HepG2 (cell line): ENCODE measurements around the gene STYX. TPM values are rescaled to one million over a fixed set of nuclear protein-coding genes. Genes with fewer than 3 reads are reported as not detected.

Source experiments
- ATAC-seq: fragments of 200-7000 bp; cut with Tn5 transposase; 3 replicates; pipeline ENCODE4 v1.9.1; 2020; ENCODE audit warnings: mild to moderate bottlenecking, moderate library complexity
- BruUV-seq: library from RNA; stranded (reverse); fragments of 400-500 nt; replicated peaks from 2 replicates; lab custom pipeline; 2021; lab: Mats Ljungman, UMichigan
- CTCF ChIA-PET: fragments of 300-600 bp; formaldehyde crosslinking; extraction: SDS; loops from one replicate; lab custom pipeline; 2021; ENCODE audit warnings: low total read pairs, inconsistent platforms, low intra/inter-chr PET ratio; lab: Yijun Ruan, JAX
- POLR2A ChIA-PET: fragments of 350-600 bp; sonication (Branson Sonifier 250); formaldehyde crosslinking; loops from one replicate; lab custom pipeline; 2020; ENCODE audit warnings: antibody characterized with exemption, inconsistent platforms; lab: Yijun Ruan, JAX
- DNase-seq: peaks from one replicate; pipeline ENCODE4 v3.0.0-alpha.2; 2015; ENCODE audit warnings: low spot score
- FAIRE-seq: peaks from 3 replicates; lab custom pipeline; 2011; peaks lifted over from hg19 to GRCh38; lab: Jason Lieb, UNC
- H2AFZ ChIP-seq: one replicate; pipeline ENCODE4 v1.6.1; 2011; ENCODE audit warnings: low read length, inconsistent platforms
- H3K27ac ChIP-seq: fragments of 300-600 bp; 3 replicates; pipeline ENCODE4 v1.8.0; 2011; ENCODE audit warnings: mixed run types, mild to moderate bottlenecking, mixed read lengths, low read length, inconsistent platforms; ENCODE audit not compliant: insufficient read depth; ENCODE audit errors: extremely low read length
- H3K27me3 ChIP-seq, 2 experiments: fragments of 200-600 bp in 1 of 2; 2 replicates in 1 of 2; 3 replicates in 1 of 2; pipeline versions ENCODE4 v1.6.0 to v1.8.0; 2011; ENCODE audit warnings: low read length in 2 of 2, mild to moderate bottlenecking in 2 of 2, moderate library complexity in 2 of 2, inconsistent platforms in 1 of 2; ENCODE audit not compliant: insufficient read depth in 2 of 2, control insufficient read depth in 1 of 2
- H3K36me3 ChIP-seq, 2 experiments: fragments of 200-600 bp in 1 of 2; replicated peaks in 1 of 2; 2 replicates in 1 of 2; 3 replicates in 1 of 2; pipeline versions ENCODE4 v1.5.1 to v1.8.0; 2011; ENCODE audit warnings: low read length in 2 of 2, inconsistent platforms in 1 of 2; ENCODE audit not compliant: insufficient read depth in 2 of 2, control insufficient read depth in 1 of 2
- H3K4me1 ChIP-seq: 2 replicates; pipeline ENCODE4 v1.5.1; 2012; ENCODE audit warnings: low read length, inconsistent platforms; ENCODE audit not compliant: insufficient read depth
- H3K4me2 ChIP-seq: 2 replicates; pipeline ENCODE4 v1.6.0; 2011; ENCODE audit warnings: low read depth, low read length, inconsistent platforms
- H3K4me3 ChIP-seq, 3 experiments: fragments of 200-600 bp in 1 of 3; sonication (generic), shearing (Covaris generic) in 1 of 3; replicated peaks in 1 of 3; 2 replicates each; pipeline ENCODE4 v1.5.1; 2011 to 2016; ENCODE audit warnings: low read length in 3 of 3, inconsistent platforms in 2 of 3, low read depth in 2 of 3, mild to moderate bottlenecking in 2 of 3, control low read depth in 1 of 3, mixed read lengths in 1 of 3; ENCODE audit not compliant: insufficient read depth in 1 of 3
- H3K79me2 ChIP-seq: one replicate; pipeline ENCODE4 v1.6.1; 2011; ENCODE audit warnings: low read length, inconsistent platforms; ENCODE audit not compliant: insufficient read depth
- H3K9ac ChIP-seq: 2 replicates; pipeline ENCODE4 v1.6.0; 2011; ENCODE audit warnings: mild to moderate bottlenecking, low read depth, low read length, inconsistent platforms; ENCODE audit not compliant: insufficient read depth
- H3K9me3 ChIP-seq: 2 replicates; pipeline ENCODE4 v1.5.1; 2012; ENCODE audit warnings: mild to moderate bottlenecking, low read length
- H4K20me1 ChIP-seq: 2 replicates; pipeline ENCODE4 v1.6.0; 2011; ENCODE audit warnings: inconsistent platforms, mild to moderate bottlenecking, low read length, moderate library complexity; ENCODE audit not compliant: insufficient read depth
- ATF7 ChIP-seq, 2 experiments: fragments of 450-650 bp in 1 of 2; sonication (generic) in 1 of 2; formaldehyde crosslinking in 1 of 2; IDR thresholded peaks; 2 replicates each; pipeline versions ENCODE4 v1.4.0 to v1.6.1; 2016 to 2020; ENCODE audit warnings: antibody characterized with exemption in 1 of 2, mild to moderate bottlenecking in 1 of 2, missing genetic modification reagents in 1 of 2
- CREB1 ChIP-seq, 2 experiments: fragments of 450-650 bp in 1 of 2; IDR thresholded peaks; 2 replicates each; pipeline ENCODE4 v1.6.1; 2016 to 2017; ENCODE audit warnings: control low read depth in 1 of 2, mild to moderate bottlenecking in 1 of 2, missing compliant biosample characterization in 1 of 2, missing genetic modification characterization in 1 of 2
- ZNF12 ChIP-seq: sonication (generic); formaldehyde crosslinking; IDR thresholded peaks from 2 replicates; pipeline ENCODE4 v1.5.0; 2020; ENCODE audit warnings: missing genetic modification reagents
- ZNF510 ChIP-seq: sonication (generic); formaldehyde crosslinking; IDR thresholded peaks from 2 replicates; pipeline ENCODE4 v1.4.0; 2020; ENCODE audit warnings: low read depth, mild to moderate bottlenecking, missing genetic modification reagents
- ZNF567 ChIP-seq: sonication (generic); formaldehyde crosslinking; IDR thresholded peaks from 2 replicates; pipeline ENCODE4 v1.8.1; 2023; ENCODE audit warnings: mild to moderate bottlenecking, missing genetic modification reagents, borderline replicate concordance
- ZNF619 ChIP-seq: sonication (generic); formaldehyde crosslinking; IDR thresholded peaks from 2 replicates; pipeline ENCODE4 v1.4.0; 2020; ENCODE audit warnings: mild to moderate bottlenecking, missing genetic modification reagents
- WGBS: methylation state at CpG from one replicate; pipeline ENCODE4 v1.1.6; 2017; ENCODE audit warnings: low lambda C conversion rate; 5-methylcytosine and 5-hydroxymethylcytosine counted together
- in situ Hi-C: cut with HindIII; loops from 2 replicates; pipeline ENCODE4 v1.10.0; 2017; ENCODE audit warnings: low pct_unique_long_range_greater_than_20kb; ENCODE audit not compliant: extremely low pct_ligation_motif_present
- intact Hi-C: fragments of 100-400 bp; cut with micrococcal nuclease; formaldehyde crosslinking; loops from one replicate; pipeline ENCODE4 v1.10.0; 2022; ENCODE audit not compliant: unreplicated experiment
- polyA plus RNA-seq, 8 experiments: library from polyadenylated mRNA; depleted of rRNA in 3 of 8; stranded (reverse) in 7 of 8; unstranded in 1 of 8; fragments of >200 nt; fragmentation: Illumina TruSeq in 4 of 8; extraction: Trizol in 4 of 8; gene quantifications; 2 replicates each; pipeline versions ENCODE4 v1.2.1 to v1.2.3, GENCODE V29; 2011 to 2016; ENCODE audit warnings: low read depth in 4 of 8, missing spikeins in 1 of 8, mixed read lengths in 1 of 8; ENCODE audit not compliant: insufficient read depth in 1 of 8
- total RNA-seq, 5 experiments: library from RNA; depleted of rRNA; stranded (reverse); fragments of >200 nt; fragmentation: Illumina TruSeq; extraction: Trizol; gene quantifications; 2 replicates each; pipeline ENCODE4 v1.2.3, GENCODE V29; 2016; ENCODE audit warnings: low read depth in 1 of 5
- TF ChIP-seq, protein P1 (sequence below): sonication (generic); formaldehyde crosslinking; conservative IDR thresholded peaks from 2 replicates; pipeline ENCODE4 v1.4.0; 2020; ENCODE audit warnings: mild to moderate bottlenecking, missing genetic modification reagents, moderate library complexity
- TF ChIP-seq, protein P2 (sequence below): sonication (generic); formaldehyde crosslinking; IDR thresholded peaks from 2 replicates; pipeline ENCODE4 v1.5.0; 2020; ENCODE audit warnings: mild to moderate bottlenecking, missing genetic modification reagents, moderate library complexity

STYX gene
- total and polyA plus RNA-seq, 2 of the 13 experiments (the other 11 are each of a cell fraction or from before 2014, with no cell fraction given) = 6.6 to 10.9 TPM

DNA sequence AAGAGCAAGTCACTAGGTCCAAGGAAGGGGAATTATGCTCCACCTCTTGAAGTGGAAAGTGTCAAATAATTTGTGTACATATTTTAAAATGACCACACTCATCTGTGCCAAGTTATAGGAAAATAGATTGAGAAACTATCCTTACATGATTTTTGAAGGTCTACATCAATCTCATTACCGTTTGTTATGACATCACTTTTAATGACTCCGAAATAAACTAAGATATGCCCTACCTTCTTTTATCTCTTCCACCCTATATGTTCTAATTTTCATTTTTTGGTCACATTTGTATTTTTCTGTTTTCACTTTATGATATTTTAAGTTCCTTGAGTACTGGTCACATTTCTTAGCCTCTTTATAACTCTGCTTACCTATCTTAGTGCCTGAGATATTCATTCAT lies 26.3 kb upstream of the STYX start:
- Histone ChIP-seq H3K27me3 (no peaks in the 10 kb centered on the region; a peak in 1 of 5 replicates), H3K36me3 (peaks cover 0 to under 1% of the 10 kb centered on the region in 2 experiments; a peak in 1 of 5 replicates), H3K79me2 (peaks cover 17% of the 10 kb centered on the region), H4K20me1 (no peaks in the 10 kb centered on the region; the same call in 1 of the 2 replicates), H3K4me3 (no peak overlapping the region), H3K9me3 (no peaks in the 10 kb centered on the region), H3K9ac (no peak overlapping the region), H3K4me1 (peaks cover 48% of the 10 kb centered on the region), H3K27ac (no peak overlapping the region), H2AFZ (no peak overlapping the region), H3K4me2 (no peak overlapping the region)
- ChIA-PET CTCF (no interaction called here), POLR2A (interaction anchor here (0.7 kb wide), 1 partner anchor 52 kb away, joined by 3 read pairs; no protein-coding TSS in a partner anchor)
- in situ Hi-C loops (no loop called here), intact Hi-C loops (no loop called here)
- BruUV-seq = no TSS peak
- 96% methylated on average over 2 of the region's 2 CpGs for WGBS
- TF ChIP-seq ZNF619 (CRISPR knock-in tag) (no peak), CREB1 (IDR thresholded peaks at IDR 0.05) (peak; percentile 15; the same call in 1 of the 2 replicates), CREB1 (CRISPR knock-in tag; IDR thresholded peaks at IDR 0.05) (no peak), ATF7 (IDR thresholded peaks at IDR 0.05) (peak; percentile 76), ATF7 (CRISPR knock-in tag; IDR thresholded peaks at IDR 0.05) (no peak)
- FAIRE-seq (no peak), DNase-seq (no peak), ATAC-seq (no peak)

GRCh38 chr14:52706286-52706685 lies 23.7 kb upstream of the STYX start:
- in situ Hi-C loops (no loop called here), intact Hi-C loops (loop anchor here (5.0 kb wide), 1 partner anchor 154 kb away; the partner anchor contains the start of genes GPR137C and TXNDC16)
- DNase-seq (no peak), ATAC-seq (no peak; the same call in 2 of the 3 replicates), FAIRE-seq (no peak)
- H3K9me3 ChIP-seq = no peaks in the 10 kb centered on the region
- WGBS = 73% methylated on average over 5 of the region's 5 CpGs
- peaks cover 41% of the 10 kb centered on the region for H3K79me2 ChIP-seq
- BruUV-seq = TSS peak; percentile 100
- H3K27ac ChIP-seq = peak overlapping the region; percentile 99
- H3K36me3 ChIP-seq = peaks cover 0 to 19% of the 10 kb centered on the region in 2 experiments; a peak in 2 of 5 replicates
- CTCF ChIA-PET = no interaction called here
- POLR2A ChIA-PET = interaction anchor here (0.8 to 2.8 kb wide), 4 partner anchors 9 to 85 kb away, joined by 3 to 26 read pairs (median 4); partner anchors contain the start of genes ERO1A and GNPNAT1
- no peaks in the 10 kb centered on the region; the same call in 1 of the 2 replicates for H4K20me1 ChIP-seq
- peak overlapping the region; percentile 84 for H3K4me2 ChIP-seq
- H2AFZ ChIP-seq = peak overlapping the region; percentile 85
- H3K9ac ChIP-seq = peak overlapping the region; percentile 89
- peak overlapping the region; percentile 85 to 94 (median 87) for H3K4me3 ChIP-seq
- H3K27me3 ChIP-seq = no peaks in the 10 kb centered on the region; a peak in 1 of 5 replicates
- peaks cover 49% of the 10 kb centered on the region for H3K4me1 ChIP-seq
- 0 out of 2 replicates have a peak, but pooled peaks have one; percentile 6 for TF ChIP-seq ZNF510
- TF ChIP-seq ZNF12 = no peak
- TF ChIP-seq, protein P1, sequence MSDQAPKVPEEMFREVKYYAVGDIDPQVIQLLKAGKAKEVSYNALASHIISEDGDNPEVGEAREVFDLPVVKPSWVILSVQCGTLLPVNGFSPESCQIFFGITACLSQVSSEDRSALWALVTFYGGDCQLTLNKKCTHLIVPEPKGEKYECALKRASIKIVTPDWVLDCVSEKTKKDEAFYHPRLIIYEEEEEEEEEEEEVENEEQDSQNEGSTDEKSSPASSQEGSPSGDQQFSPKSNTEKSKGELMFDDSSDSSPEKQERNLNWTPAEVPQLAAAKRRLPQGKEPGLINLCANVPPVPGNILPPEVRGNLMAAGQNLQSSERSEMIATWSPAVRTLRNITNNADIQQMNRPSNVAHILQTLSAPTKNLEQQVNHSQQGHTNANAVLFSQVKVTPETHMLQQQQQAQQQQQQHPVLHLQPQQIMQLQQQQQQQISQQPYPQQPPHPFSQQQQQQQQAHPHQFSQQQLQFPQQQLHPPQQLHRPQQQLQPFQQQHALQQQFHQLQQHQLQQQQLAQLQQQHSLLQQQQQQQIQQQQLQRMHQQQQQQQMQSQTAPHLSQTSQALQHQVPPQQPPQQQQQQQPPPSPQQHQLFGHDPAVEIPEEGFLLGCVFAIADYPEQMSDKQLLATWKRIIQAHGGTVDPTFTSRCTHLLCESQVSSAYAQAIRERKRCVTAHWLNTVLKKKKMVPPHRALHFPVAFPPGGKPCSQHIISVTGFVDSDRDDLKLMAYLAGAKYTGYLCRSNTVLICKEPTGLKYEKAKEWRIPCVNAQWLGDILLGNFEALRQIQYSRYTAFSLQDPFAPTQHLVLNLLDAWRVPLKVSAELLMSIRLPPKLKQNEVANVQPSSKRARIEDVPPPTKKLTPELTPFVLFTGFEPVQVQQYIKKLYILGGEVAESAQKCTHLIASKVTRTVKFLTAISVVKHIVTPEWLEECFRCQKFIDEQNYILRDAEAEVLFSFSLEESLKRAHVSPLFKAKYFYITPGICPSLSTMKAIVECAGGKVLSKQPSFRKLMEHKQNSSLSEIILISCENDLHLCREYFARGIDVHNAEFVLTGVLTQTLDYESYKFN (CRISPR knock-in tag) = 0 out of 2 replicates have a peak, but pooled peaks have one; percentile 3
- TF ChIP-seq ZNF567 (CRISPR knock-in tag) = 0 out of 2 replicates have a peak, but pooled peaks have one; percentile 48
- TF ChIP-seq, protein P2, sequence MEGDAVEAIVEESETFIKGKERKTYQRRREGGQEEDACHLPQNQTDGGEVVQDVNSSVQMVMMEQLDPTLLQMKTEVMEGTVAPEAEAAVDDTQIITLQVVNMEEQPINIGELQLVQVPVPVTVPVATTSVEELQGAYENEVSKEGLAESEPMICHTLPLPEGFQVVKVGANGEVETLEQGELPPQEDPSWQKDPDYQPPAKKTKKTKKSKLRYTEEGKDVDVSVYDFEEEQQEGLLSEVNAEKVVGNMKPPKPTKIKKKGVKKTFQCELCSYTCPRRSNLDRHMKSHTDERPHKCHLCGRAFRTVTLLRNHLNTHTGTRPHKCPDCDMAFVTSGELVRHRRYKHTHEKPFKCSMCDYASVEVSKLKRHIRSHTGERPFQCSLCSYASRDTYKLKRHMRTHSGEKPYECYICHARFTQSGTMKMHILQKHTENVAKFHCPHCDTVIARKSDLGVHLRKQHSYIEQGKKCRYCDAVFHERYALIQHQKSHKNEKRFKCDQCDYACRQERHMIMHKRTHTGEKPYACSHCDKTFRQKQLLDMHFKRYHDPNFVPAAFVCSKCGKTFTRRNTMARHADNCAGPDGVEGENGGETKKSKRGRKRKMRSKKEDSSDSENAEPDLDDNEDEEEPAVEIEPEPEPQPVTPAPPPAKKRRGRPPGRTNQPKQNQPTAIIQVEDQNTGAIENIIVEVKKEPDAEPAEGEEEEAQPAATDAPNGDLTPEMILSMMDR (CRISPR knock-in tag) = 0 out of 2 replicates have a peak, but pooled peaks have one; percentile 11
- no peak for TF ChIP-seq CREB1 (IDR thresholded peaks at IDR 0.05)
- peak; percentile 56; the same call in 1 of the 2 replicates for TF ChIP-seq CREB1 (CRISPR knock-in tag; IDR thresholded peaks at IDR 0.05)
